H9 (cell line): ENCODE results near the gene RUNX1. TPM values are rescaled to one million over a fixed set of nuclear protein-coding genes. Genes with fewer than 3 reads are reported as not detected.

ENCODE experiments used
- DNase-seq: peaks from one replicate; pipeline ENCODE4 v3.0.0-alpha.2; 2017
- H2AFZ ChIP-seq: one replicate; pipeline ENCODE4 v1.6.1; 2013; ENCODE audit warnings: mild to moderate bottlenecking, low read length, control low read depth, moderate library complexity
- H2AK5ac ChIP-seq: 2 replicates; pipeline ENCODE4 v1.6.1; 2013; ENCODE audit warnings: low read length, control low read depth, mixed read lengths; ENCODE audit not compliant: insufficient read length
- H2BK120ac ChIP-seq: one replicate; pipeline ENCODE4 v1.6.1; 2013; ENCODE audit warnings: low read depth, mild to moderate bottlenecking, low read length, control low read depth, inconsistent platforms; ENCODE audit not compliant: poor library complexity, severe bottlenecking
- H2BK12ac ChIP-seq: 2 replicates; pipeline ENCODE4 v1.6.1; 2013; ENCODE audit warnings: low read length, control low read depth, mixed read lengths, low read depth; ENCODE audit not compliant: insufficient read length
- H2BK15ac ChIP-seq: 2 replicates; pipeline ENCODE4 v1.6.1; 2013; ENCODE audit warnings: low read depth, low read length, control low read depth
- H2BK20ac ChIP-seq: one replicate; pipeline ENCODE4 v1.6.1; 2013; ENCODE audit warnings: low read depth, mild to moderate bottlenecking, low read length, control low read depth, inconsistent platforms; ENCODE audit not compliant: poor library complexity, severe bottlenecking
- H2BK5ac ChIP-seq: 2 replicates; pipeline ENCODE4 v1.6.1; 2013; ENCODE audit warnings: low read length, control low read depth, mixed read lengths; ENCODE audit not compliant: insufficient read length
- H3K14ac ChIP-seq: 2 replicates; pipeline ENCODE4 v1.6.1; 2013; ENCODE audit warnings: low read length, control low read depth; ENCODE audit not compliant: insufficient read depth
- H3K18ac ChIP-seq: 2 replicates; pipeline ENCODE4 v1.6.1; 2013; ENCODE audit warnings: low read depth, mild to moderate bottlenecking, mixed read lengths, low read length, control low read depth; ENCODE audit not compliant: insufficient read length
- H3K23ac ChIP-seq: 2 replicates; pipeline ENCODE4 v1.6.1; 2013; ENCODE audit warnings: low read length, control low read depth, mixed read lengths, low read depth; ENCODE audit not compliant: insufficient read length
- H3K23me2 ChIP-seq: 2 replicates; pipeline ENCODE4 v1.6.1; 2013; ENCODE audit warnings: low read depth, mild to moderate bottlenecking, mixed read lengths, low read length, control low read depth; ENCODE audit not compliant: insufficient read length, poor library complexity, severe bottlenecking
- H3K27ac ChIP-seq: 2 replicates; pipeline ENCODE4 v1.5.1; 2013; ENCODE audit warnings: low read length, control low read depth, mixed read lengths, low read depth; ENCODE audit not compliant: insufficient read length
- H3K27me3 ChIP-seq: 2 replicates; pipeline ENCODE4 v1.6.1; 2013; ENCODE audit warnings: low read length, control low read depth, inconsistent platforms; ENCODE audit not compliant: insufficient read depth
- H3K4ac ChIP-seq: 2 replicates; pipeline ENCODE4 v1.6.1; 2013; ENCODE audit warnings: low read depth, mild to moderate bottlenecking, control low read depth, inconsistent platforms, low read length, moderate library complexity
- H3K4me1 ChIP-seq: 2 replicates; pipeline ENCODE4 v1.6.1; 2013; ENCODE audit warnings: low read length, control low read depth, inconsistent platforms; ENCODE audit not compliant: insufficient read depth
- H3K4me2 ChIP-seq: 2 replicates; pipeline ENCODE4 v1.6.1; 2013; ENCODE audit warnings: low read length, control low read depth, mixed read lengths; ENCODE audit not compliant: insufficient read length, insufficient read depth
- H3K56ac ChIP-seq: 2 replicates; pipeline ENCODE4 v1.6.1; 2013; ENCODE audit warnings: low read depth, mild to moderate bottlenecking, mixed read lengths, low read length, control low read depth; ENCODE audit not compliant: insufficient read length
- H3K79me1 ChIP-seq: 2 replicates; pipeline ENCODE4 v1.6.1; 2013; ENCODE audit warnings: low read depth, mild to moderate bottlenecking, moderate library complexity, low read length, control low read depth, inconsistent platforms; ENCODE audit not compliant: insufficient read depth, poor library complexity, severe bottlenecking
- H3K79me2 ChIP-seq: 2 replicates; pipeline ENCODE4 v1.6.1; 2013; ENCODE audit warnings: low read length, control low read depth, inconsistent platforms; ENCODE audit not compliant: insufficient read depth
- H3K9ac ChIP-seq: 2 replicates; pipeline ENCODE4 v1.6.1; 2013; ENCODE audit warnings: low read length, control low read depth, mixed read lengths; ENCODE audit not compliant: insufficient read length; ENCODE audit errors: extremely low read depth
- H3K9me3 ChIP-seq: one replicate; pipeline ENCODE4 v1.6.1; 2013; ENCODE audit warnings: low read depth, low read length, inconsistent platforms; ENCODE audit not compliant: control insufficient read depth
- H3T11ph ChIP-seq: one replicate; pipeline ENCODE4 v1.6.1; 2013; ENCODE audit warnings: mild to moderate bottlenecking, low read length, control low read depth, inconsistent platforms
- H4K20me1 ChIP-seq: one replicate; pipeline ENCODE4 v1.6.1; 2013; ENCODE audit not compliant: control insufficient read depth, insufficient read length, insufficient read depth
- H4K5ac ChIP-seq: 2 replicates; pipeline ENCODE4 v1.6.1; 2013; ENCODE audit warnings: low read depth, mild to moderate bottlenecking, mixed read lengths, low read length, control low read depth; ENCODE audit not compliant: insufficient read length
- H4K8ac ChIP-seq: replicated peaks from 2 replicates; pipeline ENCODE4 v1.6.1; 2013; ENCODE audit warnings: low read length, control low read depth, mixed read lengths, low read depth; ENCODE audit not compliant: insufficient read length
- H4K91ac ChIP-seq: 2 replicates; pipeline ENCODE4 v1.6.1; 2013; ENCODE audit warnings: low read depth, mild to moderate bottlenecking, moderate library complexity, mixed read lengths, low read length, control low read depth; ENCODE audit not compliant: insufficient read length
- H3K27ac Mint-ChIP-seq, 3 experiments: 2 replicates in 2 of 3; 3 replicates in 1 of 3; pipeline ENCODE4 v1.8.0; 2020 to 2021; ENCODE audit warnings: mixed read lengths in 3 of 3, mild to moderate bottlenecking in 1 of 3, moderate library complexity in 1 of 3
- H3K27me3 Mint-ChIP-seq: 2 replicates; pipeline ENCODE4 v1.8.0; 2021; ENCODE audit warnings: low read depth, mild to moderate bottlenecking, moderate library complexity, mixed read lengths
- H3K36me3 Mint-ChIP-seq, 3 experiments: 2 replicates in 2 of 3; 3 replicates in 1 of 3; pipeline ENCODE4 v1.8.0; 2020 to 2021; ENCODE audit warnings: low read depth in 3 of 3, mixed read lengths in 3 of 3; ENCODE audit not compliant: insufficient read depth in 1 of 3
- H3K4me1 Mint-ChIP-seq, 2 experiments: 2 replicates each; pipeline ENCODE4 v1.8.0; 2020; ENCODE audit warnings: mixed read lengths in 2 of 2
- H3K4me3 Mint-ChIP-seq, 2 experiments: 2 replicates in 1 of 2; 3 replicates in 1 of 2; pipeline ENCODE4 v1.8.0; 2020 to 2021; ENCODE audit warnings: mild to moderate bottlenecking in 2 of 2, mixed read lengths in 2 of 2, moderate library complexity in 1 of 2
- H3K9me3 Mint-ChIP-seq, 2 experiments: 2 replicates in 1 of 2; 3 replicates in 1 of 2; pipeline ENCODE4 v1.8.0; 2020; ENCODE audit warnings: mild to moderate bottlenecking in 2 of 2, mixed read lengths in 2 of 2, moderate library complexity in 1 of 2
- CTCF ChIP-seq: fragments of 200-600 bp; sonication (generic); conservative IDR thresholded peaks from 3 replicates; pipeline ENCODE4 v1.8.0; 2021; ENCODE audit warnings: antibody characterized with exemption, mild to moderate bottlenecking
- WGBS: extraction: QIAGEN DNeasy Blood & Tissue Kit; methylation state at CpG from one replicate; pipeline ENCODE4 v1.1.7; 2013; ENCODE audit warnings: missing lambda C conversion rate, low lambda C conversion rate, mixed read lengths; ENCODE audit not compliant: insufficient read length; ENCODE audit errors: extremely low coverage; 5-methylcytosine and 5-hydroxymethylcytosine counted together
- total RNA-seq: library from RNA; stranded (reverse); gene quantifications from 2 replicates; pipeline ENCODE4 v1.2.1, GENCODE V29; 2021

RUNX1 gene
- total RNA-seq, 1 experiment from 2014 or later, result 0.72 TPM

- H2BK20ac ChIP-seq, result no peak overlapping the region
- H3K4me1 Mint-ChIP-seq, result peaks cover 16 to 20% of the 10 kb centered on the region in 2 experiments
Observed at GRCh38 chr21:34913811-34914210, 135.3 kb downstream of the RUNX1 start.

More at GRCh38 chr21:34913811-34914210, 135.3 kb downstream of the RUNX1 start:
- Histone ChIP-seq H3K9me3 (no peaks in the 10 kb centered on the region), H3K9ac (no peak overlapping the region), H2AK5ac (no peak overlapping the region), H3T11ph (no peak overlapping the region), H3K4me1 (no peaks in the 10 kb centered on the region; the same call in 1 of the 2 replicates), H4K5ac (no peak overlapping the region), H3K4me2 (no peak overlapping the region), H2BK5ac (no peak overlapping the region), H3K4ac (no peak overlapping the region), H3K27me3 (no peaks in the 10 kb centered on the region; the same call in 1 of the 2 replicates), H3K79me1 (no peaks in the 10 kb centered on the region), H3K18ac (no peak overlapping the region), H4K8ac (no peak overlapping the region), H3K56ac (no peak overlapping the region), H3K23ac (no peak overlapping the region), H2AFZ (no peak overlapping the region), H3K79me2 (no peaks in the 10 kb centered on the region), H3K14ac (no peak overlapping the region), H3K23me2 (no peaks in the 10 kb centered on the region), H4K91ac (no peak overlapping the region), H3K27ac (no peak overlapping the region), H4K20me1 (no peaks in the 10 kb centered on the region), H2BK120ac (no peak overlapping the region), H2BK15ac (no peak overlapping the region), H2BK12ac (no peak overlapping the region)
- DNase-seq, result no peak
- WGBS, result no CpG with 5 or more reads among the region's 5 CpGs
- Mint-ChIP-seq H3K27ac (no peak overlapping the region), H3K27me3 (peaks cover 8% of the 10 kb centered on the region), H3K4me3 (no peak overlapping the region), H3K9me3 (no peaks in the 10 kb centered on the region), H3K36me3 (no peaks in the 10 kb centered on the region)
- TF ChIP-seq CTCF, result no peak
